HG03457 (cell line): ENCODE measurements around the gene RAD18.

ENCODE experiments used
- ATAC-seq: cut with Tn5 transposase; IDR thresholded peaks from one replicate; pipeline ENCODE4 v1.9.1; 2021; ENCODE audit warnings: moderate number of reproducible peaks; ENCODE audit not compliant: unreplicated experiment

The RAD18 gene

DNA sequence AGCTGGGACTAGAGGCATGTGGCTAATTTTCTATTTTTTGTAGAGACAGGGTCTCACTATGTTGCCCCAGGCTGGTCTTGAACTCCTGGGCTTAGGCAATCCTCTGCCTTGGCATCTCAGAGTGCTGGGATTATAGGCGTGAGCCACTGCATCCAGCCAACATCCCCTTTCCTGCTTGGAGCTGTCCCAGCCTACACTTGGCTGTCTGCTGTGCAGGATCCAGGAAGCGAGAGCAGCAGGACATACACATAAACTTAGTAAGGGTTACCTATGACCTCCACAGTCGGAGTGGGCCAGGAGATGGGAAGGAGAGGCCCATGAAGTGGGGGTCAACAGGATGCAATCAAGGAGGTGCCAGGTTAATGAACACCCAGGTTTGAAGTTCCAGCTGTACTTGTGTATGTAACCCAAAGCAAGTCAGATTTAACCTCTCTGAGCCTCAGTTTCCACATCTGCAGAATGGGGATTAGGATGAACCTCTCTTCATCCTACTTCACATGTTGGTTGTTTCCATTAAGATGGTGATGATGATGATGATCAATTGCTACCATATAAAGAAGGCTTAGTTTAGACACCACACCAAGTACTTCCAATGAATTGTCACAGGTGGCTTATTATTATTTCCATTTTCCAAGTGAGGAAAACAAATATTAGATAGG, 124.4 kb downstream of the RAD18 start:
- no peak for ATAC-seq

DNA sequence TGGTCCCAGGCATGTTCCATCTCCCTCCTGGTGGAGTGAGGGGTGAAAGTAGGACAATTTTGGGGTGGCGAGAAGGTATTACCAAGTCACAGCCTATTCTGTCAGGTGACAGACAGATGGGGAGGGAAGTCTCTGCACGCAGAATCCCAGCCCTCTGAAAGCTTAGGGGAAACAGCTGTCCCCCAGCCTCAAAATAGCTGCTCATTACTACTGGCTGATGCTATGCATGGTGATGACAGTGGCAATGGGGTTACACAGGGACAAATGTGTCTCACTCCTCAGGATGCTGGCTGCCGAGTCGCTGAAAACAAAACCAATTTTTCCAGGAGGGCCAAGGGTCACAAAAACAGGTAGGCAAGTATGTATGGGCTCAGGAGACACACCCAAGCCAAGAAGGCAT, 125.0 kb downstream of the RAD18 start:
- no peak for ATAC-seq

DNA sequence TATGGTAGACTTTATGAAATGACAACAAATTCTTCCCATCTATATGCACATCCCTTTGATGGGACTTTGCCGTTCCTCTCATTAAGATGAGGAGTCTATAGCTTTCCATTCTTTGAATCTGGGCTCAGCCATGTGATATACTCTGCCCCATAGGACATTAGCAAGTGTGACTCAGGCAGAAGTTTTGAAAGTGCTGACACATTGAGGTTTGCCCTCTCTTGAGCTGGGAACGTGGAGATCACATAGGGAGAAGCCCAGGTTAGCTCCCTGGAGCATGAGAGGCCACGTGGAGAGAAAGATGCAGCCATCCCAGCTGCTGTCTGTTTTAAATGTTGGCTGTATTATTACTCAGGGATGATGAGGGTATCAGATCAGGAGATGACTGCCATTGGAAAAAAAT, 126.1 kb downstream of the RAD18 start:
- no peak for ATAC-seq

DNA sequence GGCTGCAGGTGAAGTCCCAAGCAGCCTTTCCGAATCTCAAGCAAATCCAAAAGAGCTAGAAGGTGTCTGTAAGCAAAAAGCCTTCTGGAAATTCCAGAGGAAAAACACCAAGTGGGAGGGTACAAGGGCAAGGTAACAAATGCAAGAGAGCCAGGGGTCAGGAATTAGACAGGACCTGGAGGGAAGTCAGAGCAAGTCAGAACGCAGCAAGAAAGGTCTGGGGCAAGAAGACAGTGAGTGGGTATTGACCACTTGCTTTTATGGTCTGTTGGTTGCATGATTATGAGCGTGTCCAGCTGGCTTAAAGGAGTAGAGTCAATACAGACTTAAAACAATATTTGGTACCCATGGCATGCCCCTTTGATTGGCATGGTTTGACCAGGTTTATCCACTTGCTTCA, 127.2 kb downstream of the RAD18 start:
- no peak for ATAC-seq

DNA sequence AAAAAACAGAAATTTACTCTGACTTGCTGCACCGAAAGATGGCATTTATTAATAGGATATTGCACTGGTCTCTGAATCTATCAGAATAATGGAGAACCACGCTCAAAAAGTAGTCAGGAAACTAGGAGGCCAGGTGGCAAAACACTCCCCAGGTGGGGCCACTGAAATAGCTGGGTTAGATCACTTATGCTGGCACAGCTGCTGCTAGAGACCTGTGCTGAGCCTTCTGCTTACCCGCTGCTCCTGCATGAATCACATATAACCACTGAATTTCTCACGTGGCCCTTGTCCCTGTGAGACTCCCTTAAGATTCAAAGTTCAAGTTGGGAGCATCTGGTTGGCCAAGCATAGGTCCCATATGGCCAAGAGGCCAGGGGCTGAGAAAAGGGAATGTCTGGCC, 127.9 kb downstream of the RAD18 start:
- ATAC-seq = no peak

DNA sequence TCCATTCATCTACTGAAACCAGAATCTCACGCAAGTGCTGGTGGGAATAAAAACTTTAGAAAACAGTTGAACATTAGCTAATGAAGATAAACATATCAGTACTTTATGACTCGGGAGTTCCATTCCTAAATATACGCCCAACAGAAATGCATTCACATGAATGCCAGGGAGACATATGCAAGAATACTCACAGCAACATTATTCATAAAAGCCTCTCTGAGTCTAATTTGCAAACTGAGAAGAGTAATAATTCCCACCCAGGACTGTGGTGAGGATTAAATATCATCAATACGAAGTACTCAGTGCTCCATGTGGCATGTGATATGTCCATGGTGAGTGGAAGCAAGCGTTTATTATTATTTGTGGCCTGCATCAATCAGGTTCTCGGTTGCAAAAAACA, 128.3 kb downstream of the RAD18 start:
- no peak for ATAC-seq

DNA sequence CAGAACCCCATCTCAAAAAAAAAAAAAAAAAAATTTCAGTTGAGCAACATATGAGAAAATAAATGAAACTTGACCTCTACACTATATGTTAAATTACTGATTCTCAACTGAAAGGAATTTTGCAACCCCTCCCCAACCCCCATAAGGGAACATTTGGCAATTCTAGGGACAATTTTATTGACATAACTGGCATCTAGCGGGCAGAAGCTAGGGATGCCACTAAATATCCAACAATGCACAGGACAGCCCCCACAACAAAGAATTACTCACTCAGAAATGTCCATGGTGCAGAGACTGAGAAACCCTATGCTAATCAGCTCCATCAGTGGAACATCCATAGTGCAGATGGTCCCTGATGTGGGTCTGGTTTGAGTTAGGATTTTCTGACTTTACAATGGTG, 135.6 kb downstream of the RAD18 start:
- ATAC-seq = no peak
